Measurements from ENCODE around the gene SEPTIN10.
"Not testable (repeated sequence)": the region's sequence is repeated elsewhere in the genome, so short reads cannot be mapped to it uniquely, and the experiment has no call there.

Gene SEPTIN10

DNA sequence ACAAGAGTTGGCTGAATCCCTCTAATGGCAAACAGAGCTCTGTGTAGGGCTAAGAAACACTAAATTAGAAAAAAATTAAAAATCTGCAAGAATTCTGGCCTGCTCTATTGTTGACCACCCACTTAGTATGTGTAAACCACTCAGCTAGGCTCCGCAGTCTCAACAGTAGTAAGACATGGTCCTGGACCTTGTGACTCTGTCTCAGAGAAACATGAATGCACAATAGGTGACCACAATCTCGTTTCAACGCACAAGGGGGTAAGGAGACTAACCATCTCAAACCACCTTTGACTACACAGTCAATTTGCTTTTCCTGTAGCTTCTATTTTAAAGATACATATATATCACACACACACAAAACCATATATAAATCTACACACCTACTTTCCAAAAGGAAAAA, 16.5 kb downstream of the SEPTIN10 start:
- no peak for DNase-seq

DNA sequence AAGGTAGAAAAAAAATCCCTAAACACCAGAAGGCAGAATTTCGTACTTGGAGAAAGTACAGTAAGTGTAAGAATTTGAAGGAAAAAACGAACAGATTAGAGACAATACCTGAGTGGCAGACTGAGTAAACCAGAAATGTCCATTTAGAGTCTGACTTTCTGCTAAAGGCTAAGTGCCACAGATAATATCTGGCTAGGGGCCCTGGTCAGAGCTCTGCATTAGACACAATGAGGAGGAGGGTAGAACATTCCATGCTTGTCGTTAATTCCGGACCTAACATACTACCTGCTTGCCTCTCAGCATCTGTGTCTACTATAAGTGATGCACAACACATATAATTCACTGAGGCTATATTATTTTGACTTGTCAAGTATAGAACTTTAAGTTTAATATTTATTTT, 18.1 kb downstream of the SEPTIN10 start:
- DNase-seq = no peak

DNA sequence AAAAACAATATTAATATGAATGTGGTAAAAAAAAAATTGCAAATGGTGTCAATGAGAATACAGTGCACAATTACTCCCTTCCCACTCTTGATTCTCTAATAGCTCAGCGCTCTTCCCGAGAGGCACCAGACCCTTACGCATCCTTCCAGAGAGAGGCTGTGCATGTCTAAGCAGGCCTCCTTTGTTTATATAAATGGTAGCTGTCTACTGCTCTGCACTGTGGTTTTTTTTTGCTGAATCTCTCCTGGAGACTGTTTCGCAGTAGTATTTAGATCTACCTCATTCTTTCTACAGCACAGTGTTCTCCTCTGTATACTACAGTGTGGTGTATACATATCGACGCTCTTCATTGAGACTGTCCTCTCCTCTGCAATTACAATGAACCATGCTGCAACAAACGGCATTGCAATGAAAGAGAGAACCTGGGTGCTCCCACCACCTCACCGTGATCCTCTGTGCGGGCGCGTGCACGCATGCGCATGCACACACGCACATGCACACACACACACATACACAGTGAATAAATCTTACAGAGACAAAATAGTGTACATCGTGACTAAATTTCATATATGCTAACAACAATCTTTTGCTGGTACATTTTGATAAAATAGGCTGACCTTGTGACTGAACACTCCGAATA, 19.4 kb downstream of the SEPTIN10 start:
- DNase-seq = no peak

DNA sequence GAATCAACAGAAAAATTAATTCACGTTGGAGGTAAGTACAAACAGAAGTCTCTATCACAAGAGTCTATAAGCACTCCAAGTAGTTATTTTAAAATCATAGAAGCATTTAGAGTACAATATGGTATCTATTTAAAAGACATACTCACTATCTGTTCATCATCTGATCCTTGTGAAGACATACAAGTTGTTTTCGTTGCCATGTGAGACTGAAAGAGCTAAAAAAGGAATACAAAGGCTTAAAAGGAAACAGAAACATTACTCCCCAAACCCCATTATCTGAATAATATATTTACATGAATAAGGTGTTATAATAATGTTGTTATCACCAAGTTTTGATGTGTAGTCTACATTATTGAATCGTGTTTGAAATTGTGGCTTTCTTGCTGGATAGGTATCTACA, 20.9 kb downstream of the SEPTIN10 start:
- no peak for DNase-seq

DNA sequence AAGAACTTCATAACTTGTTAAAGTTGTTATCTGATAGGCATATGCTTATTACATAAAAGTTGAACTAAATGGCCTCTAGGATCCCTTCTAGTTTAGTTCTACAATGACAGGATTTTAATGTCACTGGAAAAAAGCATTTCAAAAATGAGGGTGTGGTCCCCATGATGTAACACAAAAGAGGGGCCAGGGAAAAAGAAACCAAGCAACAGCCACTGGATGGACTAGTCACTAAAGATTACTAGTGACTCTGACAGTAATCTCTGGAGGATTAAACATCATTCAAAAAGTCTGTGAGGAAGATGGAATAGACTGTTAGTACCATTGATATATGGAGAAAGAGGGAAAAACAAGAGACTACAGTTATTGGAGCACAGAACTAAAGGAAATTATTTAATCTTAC, 22.6 kb downstream of the SEPTIN10 start:
- no peak for DNase-seq

DNA sequence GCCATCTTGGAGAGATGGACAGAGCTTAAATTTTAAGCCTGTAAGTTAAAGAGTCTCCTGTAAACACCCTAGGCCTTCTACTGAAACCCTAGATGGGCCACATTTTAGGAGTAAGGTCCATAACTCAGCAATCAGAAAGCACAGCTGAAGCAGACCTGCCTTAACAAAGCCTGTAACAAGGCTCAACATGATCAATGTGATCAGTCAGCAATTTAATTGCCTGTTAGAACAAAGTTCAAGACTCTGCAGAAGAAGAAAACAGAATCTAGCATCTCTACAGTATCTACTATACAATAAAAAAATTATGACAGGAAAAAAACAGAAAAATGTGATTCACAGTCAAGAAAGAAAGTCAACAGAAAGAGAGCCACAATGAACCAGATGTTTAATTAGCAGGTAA, 27.1 kb downstream of the SEPTIN10 start:
- no peak for DNase-seq

DNA sequence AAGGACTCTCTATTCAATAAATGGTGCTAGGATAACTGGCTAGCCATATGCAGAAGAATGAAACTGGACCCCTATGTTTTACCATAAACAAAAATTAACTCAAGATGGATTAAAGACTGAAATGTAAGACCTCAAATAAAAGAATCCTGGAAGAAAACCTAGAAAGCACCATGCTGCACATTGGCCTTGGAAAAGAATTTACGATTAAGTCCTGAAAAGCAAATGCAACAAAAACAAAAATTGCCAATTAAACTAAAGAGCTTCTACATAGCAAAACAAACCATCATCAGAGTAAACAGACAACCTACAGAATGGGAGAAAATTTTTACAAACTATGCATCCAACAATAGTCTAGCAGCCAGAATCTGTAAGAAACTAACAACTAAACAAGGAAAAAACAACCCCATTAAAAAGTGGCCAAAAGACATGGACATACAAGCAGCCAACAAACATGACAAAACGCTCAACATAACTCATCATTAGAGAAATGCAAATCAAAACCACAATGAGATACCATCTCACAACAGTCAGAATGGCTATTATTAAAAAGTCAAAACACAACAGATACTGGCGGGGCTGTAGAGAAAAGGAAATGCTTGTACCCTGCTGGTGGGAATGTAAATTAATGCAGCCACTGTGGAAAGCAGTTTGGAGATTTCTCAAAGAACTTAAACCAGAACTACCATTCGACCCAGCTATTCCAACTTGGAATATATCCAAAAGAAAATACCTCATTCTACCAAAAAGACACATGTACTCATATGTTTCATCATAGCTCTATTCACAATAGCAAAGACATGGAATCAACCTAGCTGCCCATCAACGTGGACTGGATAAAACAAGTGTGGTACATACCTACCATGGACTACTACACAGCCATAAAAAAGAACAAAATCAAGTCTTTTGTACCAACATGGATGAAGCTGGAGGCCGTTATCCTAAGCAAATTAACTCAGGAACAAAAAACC, 30.6 kb downstream of the SEPTIN10 start:
- DNase-seq = no peak

DNA sequence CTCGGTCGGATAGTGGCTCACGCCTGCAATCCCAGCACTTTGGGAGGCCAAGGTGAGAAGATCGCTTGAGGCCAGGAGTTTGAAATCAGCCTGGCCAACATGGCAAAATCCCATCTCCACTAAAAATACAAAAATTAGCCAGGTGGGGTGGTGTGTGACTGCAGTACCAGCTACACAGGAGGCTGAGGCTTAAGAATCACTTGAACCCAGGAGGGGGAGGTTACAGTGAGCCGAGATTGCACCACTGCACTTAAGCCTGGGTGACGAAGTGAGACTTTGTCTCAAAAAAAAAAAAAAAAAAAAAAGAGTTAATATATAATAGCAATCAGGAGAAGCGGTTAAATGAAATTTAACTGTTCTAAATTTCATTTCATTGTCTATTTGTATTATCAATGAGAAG, 36.1 kb downstream of the SEPTIN10 start:
- not testable (repeated sequence) for DNase-seq

DNA sequence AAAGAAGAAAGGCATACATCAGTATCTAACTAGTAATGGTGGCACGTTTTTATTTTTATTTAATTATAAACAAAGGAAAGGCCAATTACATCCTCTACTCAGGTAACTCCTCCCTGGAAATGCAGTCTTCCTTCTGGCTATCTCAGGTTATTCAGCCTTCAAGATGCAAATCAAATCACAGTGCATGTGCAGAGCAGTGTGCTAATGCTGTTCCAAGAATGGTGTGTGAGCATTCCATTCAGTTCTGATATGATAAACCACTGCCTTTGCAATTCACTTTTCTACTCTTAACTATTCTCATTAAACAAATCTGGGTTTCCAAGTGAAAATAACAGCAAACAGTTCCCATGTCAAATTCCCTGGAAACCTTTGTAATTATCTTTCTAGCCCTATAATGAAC, 38.4 kb downstream of the SEPTIN10 start:
- no peak for DNase-seq

DNA sequence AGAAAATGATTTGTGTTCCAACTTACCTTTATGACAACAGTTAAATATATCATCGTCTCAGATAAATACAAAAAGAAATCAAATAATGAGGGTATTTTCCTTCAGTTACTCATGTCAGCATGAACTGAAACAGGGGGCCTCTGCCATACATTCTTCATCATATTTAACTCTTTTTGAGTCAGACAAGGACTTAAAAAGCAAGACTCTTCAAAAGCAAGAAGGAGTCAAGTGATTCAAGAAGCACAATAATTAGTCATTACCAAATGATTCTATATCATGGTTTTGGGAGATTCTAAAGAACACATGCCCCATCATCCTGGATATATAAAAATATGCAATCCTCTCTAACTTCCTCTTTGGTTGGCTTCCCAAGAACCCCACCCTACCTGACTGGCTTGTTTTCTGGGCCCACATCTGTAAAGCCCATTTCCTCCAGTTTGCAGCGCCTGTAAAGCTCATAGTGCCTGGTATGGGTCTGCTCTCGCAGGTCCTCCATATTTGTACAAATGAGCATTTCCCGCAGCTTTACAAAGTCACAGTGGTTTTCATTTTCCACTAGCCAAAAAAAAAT, 49.7 kb downstream of the SEPTIN10 start:
- DNase-seq = no peak

DNA sequence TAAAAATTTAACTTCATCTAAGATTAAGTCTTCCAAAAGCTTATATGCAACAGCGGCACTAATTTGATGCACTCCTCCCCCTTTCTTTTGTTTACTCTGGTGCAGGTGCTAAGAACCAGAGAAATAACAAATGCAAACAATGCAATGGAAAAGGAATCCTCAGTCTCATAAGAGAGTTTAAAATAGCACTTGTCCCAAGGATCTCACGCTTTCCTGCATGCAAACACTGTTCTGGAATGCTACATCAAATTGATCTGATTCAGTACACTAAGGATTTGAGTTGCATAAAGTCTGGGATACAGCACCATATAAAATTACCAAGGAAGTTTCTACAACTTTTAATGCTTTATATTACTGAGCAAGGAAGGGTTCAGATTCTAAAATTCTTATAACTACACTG, 50.5 kb downstream of the SEPTIN10 start:
- no peak for DNase-seq

DNA sequence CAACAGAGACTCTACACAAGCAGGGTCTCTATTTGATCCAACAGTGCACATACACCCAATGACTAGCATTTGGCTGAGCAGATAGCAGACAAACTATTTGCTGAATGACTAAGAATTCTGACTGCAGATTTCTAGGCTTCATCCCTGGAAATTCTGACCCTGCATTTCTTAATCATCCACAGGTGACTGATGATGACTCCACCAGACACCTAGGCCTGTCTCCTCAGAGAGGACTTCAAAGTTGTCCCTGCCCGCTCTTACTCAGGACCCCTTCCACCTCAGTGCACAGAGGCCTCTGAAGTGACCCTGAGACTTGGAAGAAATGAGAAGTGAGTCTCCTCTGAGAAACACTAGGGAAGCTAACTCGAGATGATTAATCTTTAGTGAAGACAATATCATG, 51.3 kb downstream of the SEPTIN10 start:
- DNase-seq = no peak

DNA sequence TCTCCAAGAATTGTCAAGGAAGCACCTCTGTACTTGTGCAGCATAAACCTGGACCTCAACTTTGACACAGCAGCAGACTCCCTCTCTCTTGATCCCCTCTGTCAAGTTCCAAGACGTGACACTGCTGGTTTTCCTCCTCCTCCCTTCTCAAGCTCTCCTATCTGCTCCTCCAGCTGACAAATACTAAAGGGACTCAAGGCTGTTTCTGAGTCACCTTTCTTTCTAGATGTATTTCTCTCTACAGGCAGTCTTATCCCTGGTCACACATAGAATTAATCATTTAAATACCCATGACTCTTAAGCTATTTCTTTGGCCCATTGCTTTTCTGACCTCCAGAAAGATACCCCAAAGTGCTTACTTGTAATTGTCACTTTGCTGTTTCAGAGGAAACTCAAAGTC, 53.5 kb downstream of the SEPTIN10 start:
- no peak for DNase-seq

DNA sequence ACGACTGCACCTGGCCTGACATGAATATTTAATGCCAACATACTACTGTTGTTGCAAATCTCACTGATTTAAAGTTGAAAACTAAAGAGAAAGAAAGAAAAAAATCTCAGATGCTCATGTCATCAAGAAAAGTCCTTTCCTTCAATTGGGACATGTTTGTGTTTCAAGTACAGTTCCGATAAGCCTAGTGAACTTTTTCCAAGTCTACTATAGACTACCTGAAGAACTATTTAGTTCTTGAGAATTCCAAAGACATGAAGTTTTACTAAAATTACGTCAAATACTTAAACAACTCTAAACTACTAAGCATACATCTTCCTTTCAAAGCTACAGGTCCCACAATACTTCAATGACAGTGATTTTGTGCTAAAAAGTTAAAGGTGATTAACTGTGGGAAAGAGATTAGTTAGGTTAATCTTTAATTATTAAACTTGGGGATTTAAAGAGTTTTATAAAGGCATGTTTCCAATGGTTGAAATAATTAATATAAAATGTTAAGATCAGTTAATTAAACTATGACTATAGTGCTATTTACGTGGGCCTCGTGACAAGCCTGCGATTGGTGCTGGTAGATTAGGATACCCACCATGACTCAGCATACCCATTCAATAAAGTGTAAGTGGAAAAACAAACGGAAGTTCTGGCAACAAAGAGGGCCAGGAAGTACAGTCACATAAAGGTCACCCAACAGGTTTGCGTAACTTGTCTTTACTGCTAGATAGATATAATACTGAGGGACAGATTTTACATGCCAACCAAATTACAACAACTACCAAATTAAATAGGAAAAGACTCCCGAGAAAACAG, 55.5 kb downstream of the SEPTIN10 start:
- no peak for DNase-seq

DNA sequence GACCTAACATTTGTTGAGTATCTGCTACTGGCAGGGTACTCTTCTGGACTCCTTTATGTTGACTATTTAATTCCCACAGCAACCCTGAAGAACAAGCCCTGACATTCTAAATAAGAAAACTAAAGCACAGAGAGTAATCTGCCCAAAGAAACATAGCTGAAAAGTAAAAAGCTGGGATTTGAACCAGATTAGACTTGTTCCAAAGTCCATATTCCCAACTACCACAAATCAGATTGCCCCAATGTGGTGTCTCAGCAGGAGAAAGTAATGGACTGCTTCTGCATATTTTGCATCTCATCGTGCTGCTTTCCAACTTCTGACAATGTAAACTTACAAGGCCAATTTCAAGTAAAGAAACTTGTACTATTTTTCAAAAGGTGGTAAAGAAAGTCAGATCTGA, 56.5 kb downstream of the SEPTIN10 start:
- no peak for DNase-seq

DNA sequence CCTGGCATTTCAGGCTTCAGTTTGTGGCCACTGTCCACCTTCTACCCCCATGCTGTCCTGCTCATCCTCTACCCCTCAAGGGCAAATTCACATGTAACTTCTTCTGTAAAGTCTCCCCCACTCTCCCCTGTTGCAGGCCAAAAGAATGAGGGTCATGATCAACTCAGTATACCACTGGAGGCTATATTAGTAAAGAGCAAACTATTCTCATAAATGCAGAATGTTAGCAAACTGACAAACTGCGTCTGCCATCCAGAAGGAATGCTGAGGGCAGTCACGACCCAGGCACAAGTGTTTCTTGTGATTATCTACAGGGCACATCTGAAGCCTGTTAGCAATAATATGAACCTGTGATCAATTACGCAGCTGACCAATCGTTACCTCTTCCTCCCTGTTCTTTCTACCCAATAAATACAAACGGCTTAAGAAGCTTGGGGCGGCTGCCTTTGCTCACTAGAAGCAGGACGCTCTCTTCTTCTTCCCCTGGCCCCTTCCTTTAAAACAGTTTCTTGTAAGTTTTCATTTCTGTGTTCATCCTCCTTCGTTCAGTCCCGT, 58.3 kb downstream of the SEPTIN10 start:
- no peak for DNase-seq

DNA sequence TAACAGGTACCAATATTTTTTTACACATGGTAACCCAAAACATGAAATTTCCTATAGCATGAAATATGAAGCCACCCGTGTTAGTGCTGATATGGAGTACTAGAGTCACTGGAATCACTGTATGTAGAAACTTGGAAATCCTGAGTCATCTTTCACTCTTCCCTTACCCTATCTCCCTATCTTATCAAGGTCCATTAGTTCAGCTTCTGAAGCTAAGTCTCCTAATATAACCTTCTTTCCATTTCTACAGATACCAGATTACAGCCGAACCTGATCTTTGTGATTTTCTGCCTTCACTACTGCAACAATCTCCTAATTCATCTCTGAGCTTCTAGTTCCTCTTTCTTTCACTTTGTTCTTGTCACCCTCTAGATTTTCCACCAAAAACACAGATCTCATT, 59.0 kb downstream of the SEPTIN10 start:
- DNase-seq = no peak

DNA sequence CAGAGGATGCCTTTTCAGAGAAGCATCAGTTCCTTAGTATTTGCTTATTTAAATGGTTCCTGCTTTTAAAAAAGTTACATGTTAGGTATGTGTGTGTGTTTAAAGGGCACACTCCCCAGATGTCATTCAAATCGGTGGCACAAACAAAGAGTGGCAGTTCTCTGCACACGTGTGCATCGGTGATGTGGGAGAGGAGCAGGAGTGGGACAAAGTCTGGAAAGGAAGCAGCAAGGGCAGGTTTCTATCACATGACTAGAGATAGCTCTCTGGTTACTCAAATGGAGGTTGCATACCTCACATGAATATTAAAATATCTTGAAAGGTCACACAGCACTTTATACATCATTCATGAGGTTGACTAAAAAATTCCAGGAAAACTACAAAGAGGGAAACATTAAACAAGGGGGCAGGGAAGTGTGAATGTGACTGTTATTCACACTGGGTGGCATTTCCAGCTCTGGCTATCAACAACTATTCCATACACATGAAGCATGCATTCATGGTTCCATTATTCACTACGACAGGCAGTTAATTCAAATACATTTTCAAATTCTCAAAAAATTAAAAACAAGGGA, 64.7 kb downstream of the SEPTIN10 start:
- no peak for DNase-seq

DNA sequence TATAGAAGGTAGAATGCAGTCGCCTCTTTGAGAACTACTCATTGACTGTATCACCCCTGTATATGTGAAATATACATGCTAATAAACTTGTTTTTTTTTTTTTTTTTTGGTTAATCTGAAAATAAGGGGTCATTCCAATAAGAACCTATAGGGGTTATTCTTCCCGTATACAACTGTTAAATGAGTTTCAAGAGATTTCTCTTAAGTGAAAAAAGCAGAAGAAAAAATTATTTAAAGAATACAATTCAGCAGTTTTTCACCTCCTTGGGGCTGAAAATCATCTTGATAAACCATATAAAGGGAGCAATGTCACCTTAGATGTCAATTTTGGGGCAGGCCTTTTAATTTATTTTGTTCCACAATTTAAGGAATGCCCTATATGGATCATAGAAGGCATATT, 66.5 kb downstream of the SEPTIN10 start:
- DNase-seq = no peak

DNA sequence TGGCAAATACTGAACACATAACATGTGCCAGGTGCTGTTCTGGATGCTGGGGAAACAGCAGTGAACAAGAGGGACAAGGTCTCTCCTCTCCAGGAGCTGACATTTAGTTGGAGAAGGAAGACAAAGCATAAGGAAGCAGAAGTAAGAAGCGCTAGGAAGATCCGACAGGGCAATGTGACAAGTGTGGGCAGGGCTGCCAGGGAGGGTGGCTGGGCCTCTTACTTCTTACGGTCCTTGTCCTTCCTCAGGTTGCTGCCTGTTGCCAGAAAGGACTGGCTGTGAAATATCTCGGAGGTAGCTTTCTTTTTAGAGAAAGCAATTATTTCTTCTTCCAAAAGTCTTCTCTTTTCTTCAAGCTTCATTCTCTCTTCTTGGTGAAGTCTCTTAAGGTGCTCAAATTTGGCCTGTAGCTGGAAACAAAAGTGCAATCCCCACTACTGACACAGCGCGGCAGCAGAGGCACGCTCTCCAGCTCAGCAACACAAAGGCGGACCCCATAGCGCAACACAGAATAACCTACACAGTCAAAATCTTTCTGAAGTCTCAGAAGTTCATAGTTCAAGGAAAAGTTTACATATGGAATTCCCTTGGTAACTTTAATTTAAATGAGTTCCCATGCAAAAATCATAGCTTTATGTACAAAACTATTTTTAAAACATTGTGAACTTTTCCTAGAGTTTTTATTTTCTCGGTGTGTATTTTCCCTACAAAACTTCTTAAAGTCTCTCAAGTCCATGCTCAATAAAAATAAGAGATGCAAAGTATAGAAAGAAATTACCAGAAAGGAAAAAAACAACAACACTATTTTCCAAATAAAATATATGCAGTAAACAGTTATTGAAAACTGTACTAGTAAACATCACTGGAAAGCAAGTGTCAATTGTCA, 67.7 kb downstream of the SEPTIN10 start:
- DNase-seq = peak; percentile 65 to 74

DNA sequence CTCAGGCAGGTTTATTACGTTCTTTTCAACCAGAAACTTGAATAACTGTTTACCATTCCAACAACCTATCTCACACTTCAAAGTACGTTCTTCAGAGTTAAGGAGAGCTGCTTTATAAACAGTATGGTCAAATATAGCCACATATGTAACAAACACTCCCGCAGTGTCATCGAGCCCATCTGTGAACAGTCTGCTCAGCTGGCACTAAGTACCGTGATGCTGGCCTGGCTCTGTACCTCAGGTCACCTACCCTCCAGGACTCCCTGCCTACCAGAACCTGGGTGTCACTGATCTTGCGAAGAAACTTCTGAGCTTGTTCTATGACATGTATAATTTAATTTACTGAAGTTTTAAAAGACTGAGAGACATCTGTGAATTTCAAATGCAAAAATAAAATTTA, 71.4 kb downstream of the SEPTIN10 start:
- no peak for DNase-seq

Data from stimulated activated CD4-positive, alpha-beta T cell treated with anti-CD3 and anti-CD28 coated beads, Interleukin-2, amount 100 ng/mL, for 24 hours (primary cell).